Adrenal gland (tissue), 5 donors: ENCODE measurements around the gene CD300E.
A peak's percentile ranks its signal among the peaks of the same experiment; 100 is the strongest.

Experiments
- CTCF ChIP-seq, 6 experiments: fragments of 450-650 bp in 4 of 6; fragments of 200-600 bp in 2 of 6; sonication (generic) in 1 of 6; IDR thresholded peaks; 1 replicate in 5 of 6; 2 replicates in 1 of 6; pipeline versions ENCODE4 v1.5.1 to v1.8.0; 2016 to 2021; ENCODE audit warnings: antibody characterized with exemption in 6 of 6, mild to moderate bottlenecking in 2 of 6, moderate library complexity in 1 of 6
- POLR2A ChIP-seq, 2 donors: fragments of 450-650 bp; IDR thresholded peaks; one replicate each; pipeline ENCODE4 v1.6.1; 2017; ENCODE audit warnings: antibody characterized with exemption in 2 of 2, mild to moderate bottlenecking in 2 of 2, moderate library complexity in 1 of 2
- donor health status: DM: no; HTN: no; CAD: no.

GRCh38 chr17:74601944-74602572 lies 21.5 kb downstream of the CD300E start:
- TF ChIP-seq CTCF (IDR thresholded peaks at IDR 0.05) (peak; percentile 20 to 63 (median 54)), POLR2A (IDR thresholded peaks at IDR 0.05) (no peak)
